Measurements from ENCODE around the gene ZBTB16. TPM values are rescaled to one million over a fixed set of nuclear protein-coding genes. Genes with fewer than 3 reads are reported as not detected.

Gene ZBTB16
- total and polyA plus RNA-seq, 2 of the 13 experiments (the other 11 are each of a cell fraction or from before 2014, with no cell fraction given), result not detected

- no peak; the same call in 2 of the 3 replicates for ATAC-seq
- intact Hi-C loops (cut with micrococcal nuclease; ENCODE audit: unreplicated experiment), result no loop called here
- H2AFZ ChIP-seq (ENCODE audit: low read length), result no peak overlapping the region
- no peaks in the 10 kb centered on the region for H3K9me3 ChIP-seq (ENCODE audit: low read length)
- 0 out of 5 replicates have a peak, but pooled peaks cover 2 to 4% of the 10 kb centered on the region in 2 experiments for H3K27me3 ChIP-seq (ENCODE audit: control insufficient read depth in 1 of 2, insufficient read depth in 2 of 2, low read length in 2 of 2)
- no peaks in the 10 kb centered on the region for H4K20me1 ChIP-seq (ENCODE audit: insufficient read depth, low read length)
- no peaks in the 10 kb centered on the region for H3K79me2 ChIP-seq (ENCODE audit: insufficient read depth, low read length)
- no peaks in the 10 kb centered on the region for H3K36me3 ChIP-seq (replicated peaks in 1 of 2; ENCODE audit: control insufficient read depth in 1 of 2, insufficient read depth in 2 of 2, low read length in 2 of 2)
- no peak overlapping the region for H3K9ac ChIP-seq (ENCODE audit: insufficient read depth, low read depth, low read length)
- WGBS (ENCODE audit: low lambda C conversion rate), result 9% methylated on average over 13 of the region's 13 CpGs
- no peak overlapping the region for H3K27ac ChIP-seq (ENCODE audit: extremely low read length, insufficient read depth, low read length)
- BruUV-seq (replicated peaks), result no TSS peak
- in situ Hi-C loops (cut with HindIII; ENCODE audit: extremely low pct_ligation_motif_present, low pct_unique_long_range_greater_than_20kb), result no loop called here
- CTCF ChIA-PET (ENCODE audit: low intra/inter-chr PET ratio, low total read pairs), result no interaction called here
- POLR2A ChIA-PET, result no interaction called here
- FAIRE-seq, result no peak
- H3K4me1 ChIP-seq (ENCODE audit: insufficient read depth, low read length), result peaks cover 32% of the 10 kb centered on the region
- H3K4me2 ChIP-seq (ENCODE audit: low read depth, low read length), result peak overlapping the region; percentile 9; the same call in 1 of the 2 replicates
- DNase-seq (ENCODE audit: low spot score), result peak; percentile 5
- no peak overlapping the region for H3K4me3 ChIP-seq (replicated peaks in 1 of 3; ENCODE audit: insufficient read depth in 1 of 3, low read depth in 2 of 3, low read length in 3 of 3)
- TF ChIP-seq RORA (CRISPR knock-in tag; IDR thresholded peaks at IDR 0.05) (no peak), PAXIP1 (CRISPR knock-in tag; conservative IDR thresholded peaks at IDR 0.05) (peak; percentile 54; the same call in 1 of the 2 replicates), BCL6 (CRISPR knock-in tag; IDR thresholded peaks at IDR 0.05) (peak; percentile 80), FOXA3 (CRISPR knock-in tag; IDR thresholded peaks at IDR 0.05) (peak; percentile 24; the same call in 1 of the 2 replicates), PITX1 (CRISPR knock-in tag; IDR thresholded peaks at IDR 0.05) (0 out of 2 replicates have a peak, but pooled peaks have one; percentile 38), ZNF280B (CRISPR knock-in tag; IDR thresholded peaks at IDR 0.05; ENCODE audit: borderline replicate concordance) (no peak), PATZ1 (CRISPR knock-in tag; IDR thresholded peaks at IDR 0.05) (peak; percentile 30; the same call in 1 of the 2 replicates), FOSL2 (CRISPR knock-in tag; IDR thresholded peaks at IDR 0.05) (0 out of 2 replicates have a peak, but pooled peaks have one; percentile 5), ZNF792 (CRISPR knock-in tag; IDR thresholded peaks at IDR 0.05) (peak; percentile 52; the same call in 1 of the 2 replicates), KLF15 (CRISPR knock-in tag; IDR thresholded peaks at IDR 0.05; ENCODE audit: borderline replicate concordance) (no peak), FOXP4 (CRISPR knock-in tag; IDR thresholded peaks at IDR 0.05) (peak; percentile 64), ZFP82 (CRISPR knock-in tag; IDR thresholded peaks at IDR 0.05; ENCODE audit: borderline replicate concordance) (no peak), ZSCAN31 (CRISPR knock-in tag; IDR thresholded peaks at IDR 0.05; ENCODE audit: low read depth) (no peak), ZNF367 (CRISPR knock-in tag; IDR thresholded peaks at IDR 0.05; ENCODE audit: borderline replicate concordance) (no peak)
Measured at GRCh38 chr11:114102993-114103896, 43.7 kb downstream of the ZBTB16 start.

Data from HepG2 (cell line).